GM18868 (cell line): ENCODE results near the gene VPS72.
"Not testable (repeated sequence)": the region's sequence is repeated elsewhere in the genome, so short reads cannot be mapped to it uniquely, and the experiment has no call there.

ENCODE experiments used
- ATAC-seq: cut with Tn5 transposase; IDR thresholded peaks from one replicate; pipeline ENCODE4 v1.9.1; 2021; ENCODE audit warnings: mild to moderate bottlenecking, moderate library complexity; ENCODE audit not compliant: unreplicated experiment

VPS72 gene

GRCh38 chr1:151189637-151190445 lies at the start of gene VPS72:
Gene VPS72 (minus strand): TSS chr1:151190197. CDS start chr1:151190121, 76 bp downstream.
- ATAC-seq, result peak; percentile 91

- ATAC-seq, result no peak
These were observed 48.4 kb upstream of the VPS72 start for GRCh38 chr1:151238467-151238739.

- ATAC-seq, result no peak
These were observed 47.9 kb upstream of the VPS72 start for GRCh38 chr1:151237678-151238466.

- no peak for ATAC-seq
These were observed 45.2 kb upstream of the VPS72 start for GRCh38 chr1:151235235-151235634.

GRCh38 chr1:151222130-151222529 lies 32.1 kb upstream of the VPS72 start:
- ATAC-seq, result no peak

GRCh38 chr1:151221616-151222015 lies 31.6 kb upstream of the VPS72 start:
- no peak for ATAC-seq

- no peak for ATAC-seq
These were observed 23.6 kb upstream of the VPS72 start for GRCh38 chr1:151213560-151213959.

- ATAC-seq, result no peak
These were observed 22.1 kb upstream of the VPS72 start for GRCh38 chr1:151211972-151212705.

GRCh38 chr1:151210830-151211229 lies 20.8 kb upstream of the VPS72 start:
- ATAC-seq, result no peak

- not testable (repeated sequence) for ATAC-seq
These were observed 15.5 kb upstream of the VPS72 start for GRCh38 chr1:151205381-151205965.

GRCh38 chr1:151199873-151200581 lies 10.0 kb upstream of the VPS72 start:
- no peak for ATAC-seq

- peak; percentile 79 for ATAC-seq
These were observed 8.5 kb upstream of the VPS72 start, which contains the start of gene PIP5K1A for GRCh38 chr1:151198254-151199127. Gene PIP5K1A (plus strand): TSS chr1:151198552. CDS start chr1:151198997, 445 bp downstream.

GRCh38 chr1:151197863-151198253 lies 7.9 kb upstream of the VPS72 start:
- no peak for ATAC-seq

GRCh38 chr1:151196292-151196800 lies 6.3 kb upstream of the VPS72 start:
- no peak for ATAC-seq

GRCh38 chr1:151194894-151195594 lies 5.0 kb upstream of the VPS72 start:
- not testable (repeated sequence) for ATAC-seq

- no peak for ATAC-seq
These were observed 3.9 kb upstream of the VPS72 start for GRCh38 chr1:151193856-151194255.

- ATAC-seq, result no peak
These were observed 3.3 kb upstream of the VPS72 start for GRCh38 chr1:151193304-151193703.

- ATAC-seq, result no peak
These were observed 2.0 kb upstream of the VPS72 start for GRCh38 chr1:151192047-151192446.

GRCh38 chr1:151188667-151189066 lies 1.3 kb downstream of the VPS72 start:
- ATAC-seq, result not testable (repeated sequence)
